ENCODE data around the gene BRD7.

GRCh38 chr16:50308237-50308965, 60.4 kb downstream of the BRD7 start:
- TF ChIP-seq CTCF (IDR thresholded peaks at IDR 0.05) (no peak), POLR2A (IDR thresholded peaks at IDR 0.05; ENCODE audit: low read length) (no peak)

Measured in A549 (cell line).